SU-DHL-6 (cell line): ENCODE results near the gene SIGLEC14.

Experiments
- EZH2phosphoT487 ChIP-seq: fragments of 200-600 bp; sonication (generic), shearing (Covaris generic); conservative IDR thresholded peaks from 2 replicates; pipeline ENCODE4 v1.6.1; 2018; ENCODE audit warnings: mild to moderate bottlenecking, antibody characterized with exemption, low read length, moderate library complexity, mixed read lengths
- TF ChIP-seq, protein P1 (sequence below): fragments of 200-600 bp; sonication (generic); IDR thresholded peaks from one replicate; pipeline ENCODE4 v1.5.1; 2017; ENCODE audit warnings: antibody characterized with exemption, mild to moderate bottlenecking, low read length, moderate library complexity; ENCODE audit not compliant: insufficient read depth, poor library complexity, severe bottlenecking

DNA sequence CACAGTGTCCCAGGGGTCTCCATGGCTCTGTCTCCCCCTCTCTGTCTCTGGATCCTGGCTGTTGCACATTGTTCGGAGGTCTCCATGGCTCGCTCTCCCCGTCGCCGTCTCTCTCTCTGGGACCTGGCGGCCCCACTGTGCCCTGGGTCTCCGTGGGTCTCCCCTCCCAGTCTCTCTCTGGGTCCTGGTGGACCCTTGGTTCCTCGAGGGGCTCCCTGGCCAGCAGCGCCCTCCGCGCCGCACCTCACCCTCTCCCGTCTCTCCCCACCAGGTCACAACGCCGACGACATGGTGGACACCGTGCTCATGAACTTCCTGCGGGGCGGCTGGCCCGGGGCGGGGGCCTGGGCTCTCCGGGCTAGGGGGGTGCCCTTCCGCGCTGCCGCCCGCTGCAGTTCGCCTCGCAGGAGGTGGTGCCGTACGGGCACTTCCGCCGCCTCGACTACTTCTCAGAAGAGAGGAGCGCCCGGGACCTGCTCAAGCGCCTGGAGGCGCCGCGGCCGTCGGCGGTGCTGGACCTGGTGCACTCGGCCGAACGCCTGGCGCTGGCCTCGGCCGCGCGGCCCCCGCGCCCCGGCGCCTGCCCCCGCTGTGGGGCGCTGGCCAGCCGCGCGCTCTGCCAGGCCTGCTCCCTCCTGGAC is 45.6 kb downstream of the SIGLEC14 start:
- TF ChIP-seq, protein P1, sequence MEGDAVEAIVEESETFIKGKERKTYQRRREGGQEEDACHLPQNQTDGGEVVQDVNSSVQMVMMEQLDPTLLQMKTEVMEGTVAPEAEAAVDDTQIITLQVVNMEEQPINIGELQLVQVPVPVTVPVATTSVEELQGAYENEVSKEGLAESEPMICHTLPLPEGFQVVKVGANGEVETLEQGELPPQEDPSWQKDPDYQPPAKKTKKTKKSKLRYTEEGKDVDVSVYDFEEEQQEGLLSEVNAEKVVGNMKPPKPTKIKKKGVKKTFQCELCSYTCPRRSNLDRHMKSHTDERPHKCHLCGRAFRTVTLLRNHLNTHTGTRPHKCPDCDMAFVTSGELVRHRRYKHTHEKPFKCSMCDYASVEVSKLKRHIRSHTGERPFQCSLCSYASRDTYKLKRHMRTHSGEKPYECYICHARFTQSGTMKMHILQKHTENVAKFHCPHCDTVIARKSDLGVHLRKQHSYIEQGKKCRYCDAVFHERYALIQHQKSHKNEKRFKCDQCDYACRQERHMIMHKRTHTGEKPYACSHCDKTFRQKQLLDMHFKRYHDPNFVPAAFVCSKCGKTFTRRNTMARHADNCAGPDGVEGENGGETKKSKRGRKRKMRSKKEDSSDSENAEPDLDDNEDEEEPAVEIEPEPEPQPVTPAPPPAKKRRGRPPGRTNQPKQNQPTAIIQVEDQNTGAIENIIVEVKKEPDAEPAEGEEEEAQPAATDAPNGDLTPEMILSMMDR = no peak
- no peak for TF ChIP-seq EZH2phosphoT487
